Neural cell (in vitro differentiated cells): Measurements from ENCODE around the gene CRYZ. TPM values are rescaled to one million over a fixed set of nuclear protein-coding genes. Genes with fewer than 3 reads are reported as not detected.
"Not testable (repeated sequence)": the region's sequence is repeated elsewhere in the genome, so short reads cannot be mapped to it uniquely, and the experiment has no call there.

Experiments
- H2AFZ ChIP-seq: fragments of 200-600, 300-800 bp; sonication (generic), shearing (Covaris generic); 2 replicates; pipeline ENCODE4 v1.6.0; 2014; ENCODE audit warnings: low read depth, mild to moderate bottlenecking, antibody characterized with exemption, low read length, moderate library complexity
- H3F3A ChIP-seq: fragments of 200-600 bp; shearing (Covaris generic); 2 replicates; pipeline ENCODE4 v1.6.1; 2016; ENCODE audit warnings: mild to moderate bottlenecking, moderate library complexity, mixed read lengths, antibody characterized with exemption, low read length; ENCODE audit not compliant: insufficient read depth, poor library complexity, severe bottlenecking
- H3K27ac ChIP-seq: fragments of 200-600, 300-800 bp; sonication (generic), shearing (Covaris generic); 2 replicates; pipeline ENCODE4 v1.5.1; 2014; ENCODE audit warnings: mild to moderate bottlenecking, low read length, moderate library complexity
- H3K27me3 ChIP-seq: fragments of 300-800, 200-600 bp; sonication (generic), shearing (Covaris generic); 2 replicates; pipeline ENCODE4 v1.6.0; 2014; ENCODE audit warnings: mild to moderate bottlenecking, low read depth, low read length, moderate library complexity; ENCODE audit not compliant: insufficient read depth
- H3K36me3 ChIP-seq: fragments of 300-800, 200-600 bp; sonication (generic), shearing (Covaris generic); 2 replicates; pipeline ENCODE4 v1.5.1; 2014; ENCODE audit warnings: mild to moderate bottlenecking, antibody characterized with exemption, low read length, moderate library complexity; ENCODE audit not compliant: insufficient read depth
- H3K4me2 ChIP-seq: fragments of 300-800, 200-600 bp; sonication (generic), shearing (Covaris generic); 2 replicates; pipeline ENCODE4 v1.6.0; 2014; ENCODE audit warnings: mild to moderate bottlenecking, low read length
- H3K4me3 ChIP-seq: fragments of 300-800, 200-600 bp; sonication (generic), shearing (Covaris generic); 2 replicates; pipeline ENCODE4 v1.5.1; 2014; ENCODE audit warnings: mild to moderate bottlenecking, low read length, moderate library complexity
- H3K79me2 ChIP-seq: fragments of 200-600 bp; shearing (Covaris generic); replicated peaks from 2 replicates; pipeline ENCODE4 v1.6.0; 2014; ENCODE audit warnings: mild to moderate bottlenecking, low read length, moderate library complexity; ENCODE audit not compliant: insufficient read depth
- H3K9ac ChIP-seq: fragments of 300-800, 200-600 bp; sonication (generic), shearing (Covaris generic); 2 replicates; pipeline ENCODE4 v1.6.1; 2016; ENCODE audit warnings: mild to moderate bottlenecking, low read length, mixed read lengths
- H3K9me2 ChIP-seq: fragments of 200-600 bp; shearing (Covaris generic); 2 replicates; pipeline ENCODE4 v1.6.1; 2016; ENCODE audit warnings: mild to moderate bottlenecking, low read length, mixed read lengths; ENCODE audit not compliant: insufficient read depth
- H3K9me3 ChIP-seq: fragments of 200-600, 300-800 bp; sonication (generic), shearing (Covaris generic); 2 replicates; pipeline ENCODE4 v1.6.1; 2016; ENCODE audit warnings: mild to moderate bottlenecking, mixed run types, low read length, moderate library complexity, mixed read lengths
- H4K20me1 ChIP-seq: fragments of 200-600 bp; shearing (Covaris generic); 2 replicates; pipeline ENCODE4 v1.6.1; 2016; ENCODE audit warnings: mild to moderate bottlenecking, mixed run types; ENCODE audit not compliant: insufficient read depth
- EP300 ChIP-seq: fragments of 450-650 bp; conservative IDR thresholded peaks from 2 replicates; pipeline ENCODE4 v1.6.1; 2014; ENCODE audit warnings: antibody characterized with exemption, mild to moderate bottlenecking, moderate library complexity; ENCODE audit not compliant: poor library complexity, severe bottlenecking
- EZH2 ChIP-seq: fragments of 200-600, 300-800 bp; shearing (Covaris generic), sonication (generic); IDR thresholded peaks from 2 replicates; pipeline ENCODE4 v1.6.1; 2014; ENCODE audit warnings: antibody characterized with exemption, low read length, borderline replicate concordance, mild to moderate bottlenecking; ENCODE audit not compliant: insufficient read depth, poor library complexity, severe bottlenecking
- POLR2AphosphoS5 ChIP-seq: IDR thresholded peaks from 2 replicates; pipeline ENCODE4 v1.6.1; 2012
- RAD21 ChIP-seq: fragments of 450-650 bp; conservative IDR thresholded peaks from 2 replicates; pipeline ENCODE4 v1.6.1; 2014; ENCODE audit warnings: antibody characterized with exemption, mild to moderate bottlenecking, moderate library complexity
- SMC3 ChIP-seq: fragments of 450-650 bp; conservative IDR thresholded peaks from 2 replicates; pipeline ENCODE4 v1.6.1; 2014; ENCODE audit warnings: antibody characterized with exemption, mild to moderate bottlenecking, moderate library complexity; ENCODE audit not compliant: poor library complexity
- TAF1 ChIP-seq: IDR thresholded peaks from 2 replicates; pipeline ENCODE4 v1.6.1; 2012; ENCODE audit warnings: low read depth
- polyA plus RNA-seq: library from polyadenylated mRNA; depleted of rRNA; stranded (reverse); fragments of >200 nt; gene quantifications from 2 replicates; pipeline ENCODE4 v1.2.3, GENCODE V29; 2014
- TF ChIP-seq, protein P1 (sequence below): IDR thresholded peaks from 2 replicates; pipeline ENCODE4 v1.6.1; 2012; ENCODE audit warnings: borderline replicate concordance

CRYZ gene
- polyA plus RNA-seq, 1 donor from 2014 or later, result 1.9 TPM

DNA sequence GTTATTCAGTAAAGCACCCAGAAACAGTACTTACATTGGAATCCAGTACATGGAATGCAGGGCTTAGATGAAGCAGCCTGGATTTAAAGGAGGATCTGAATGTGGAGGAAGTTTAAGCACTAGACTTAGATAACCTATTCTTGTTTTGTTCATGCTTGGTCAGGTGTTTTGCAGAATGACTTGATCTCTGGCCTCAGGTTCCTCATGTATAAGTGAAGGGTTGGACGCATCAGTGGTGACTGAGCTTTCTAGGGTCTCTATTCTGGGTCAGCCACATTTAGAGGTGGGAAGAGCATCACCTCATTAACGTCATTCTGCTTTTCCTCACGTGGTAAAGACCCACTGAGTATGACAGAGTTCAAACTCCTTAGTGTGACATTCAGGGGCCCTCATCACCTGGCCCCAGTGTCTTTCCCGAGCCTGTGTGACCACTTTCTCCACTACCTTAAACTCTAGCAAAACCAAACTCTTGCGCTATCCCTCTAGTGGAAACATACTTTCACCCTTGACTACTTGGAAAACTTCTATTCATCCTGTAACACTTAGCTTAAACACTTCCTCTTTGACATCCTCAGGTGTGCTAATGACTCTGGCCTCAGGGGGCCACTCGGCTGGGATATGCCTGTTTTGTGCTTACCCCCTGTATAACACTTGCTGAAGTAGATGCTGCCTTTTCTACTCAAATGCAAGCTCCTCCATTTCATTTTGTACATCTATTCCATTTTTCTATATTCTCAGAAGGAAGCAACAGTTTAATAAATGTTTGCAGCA lies 58.4 kb downstream of the CRYZ start:
- TF ChIP-seq POLR2AphosphoS5 (no peak), EZH2 (no peak), RAD21 (no peak)
- TF ChIP-seq, protein P1, sequence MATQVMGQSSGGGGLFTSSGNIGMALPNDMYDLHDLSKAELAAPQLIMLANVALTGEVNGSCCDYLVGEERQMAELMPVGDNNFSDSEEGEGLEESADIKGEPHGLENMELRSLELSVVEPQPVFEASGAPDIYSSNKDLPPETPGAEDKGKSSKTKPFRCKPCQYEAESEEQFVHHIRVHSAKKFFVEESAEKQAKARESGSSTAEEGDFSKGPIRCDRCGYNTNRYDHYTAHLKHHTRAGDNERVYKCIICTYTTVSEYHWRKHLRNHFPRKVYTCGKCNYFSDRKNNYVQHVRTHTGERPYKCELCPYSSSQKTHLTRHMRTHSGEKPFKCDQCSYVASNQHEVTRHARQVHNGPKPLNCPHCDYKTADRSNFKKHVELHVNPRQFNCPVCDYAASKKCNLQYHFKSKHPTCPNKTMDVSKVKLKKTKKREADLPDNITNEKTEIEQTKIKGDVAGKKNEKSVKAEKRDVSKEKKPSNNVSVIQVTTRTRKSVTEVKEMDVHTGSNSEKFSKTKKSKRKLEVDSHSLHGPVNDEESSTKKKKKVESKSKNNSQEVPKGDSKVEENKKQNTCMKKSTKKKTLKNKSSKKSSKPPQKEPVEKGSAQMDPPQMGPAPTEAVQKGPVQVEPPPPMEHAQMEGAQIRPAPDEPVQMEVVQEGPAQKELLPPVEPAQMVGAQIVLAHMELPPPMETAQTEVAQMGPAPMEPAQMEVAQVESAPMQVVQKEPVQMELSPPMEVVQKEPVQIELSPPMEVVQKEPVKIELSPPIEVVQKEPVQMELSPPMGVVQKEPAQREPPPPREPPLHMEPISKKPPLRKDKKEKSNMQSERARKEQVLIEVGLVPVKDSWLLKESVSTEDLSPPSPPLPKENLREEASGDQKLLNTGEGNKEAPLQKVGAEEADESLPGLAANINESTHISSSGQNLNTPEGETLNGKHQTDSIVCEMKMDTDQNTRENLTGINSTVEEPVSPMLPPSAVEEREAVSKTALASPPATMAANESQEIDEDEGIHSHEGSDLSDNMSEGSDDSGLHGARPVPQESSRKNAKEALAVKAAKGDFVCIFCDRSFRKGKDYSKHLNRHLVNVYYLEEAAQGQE, result no peak
- Histone ChIP-seq H2AFZ (no peak overlapping the region), H3K27me3 (no peaks in the 10 kb centered on the region), H3K36me3 (no peaks in the 10 kb centered on the region), H3K9ac (no peak overlapping the region), H4K20me1 (no peaks in the 10 kb centered on the region), H3F3A (no peaks in the 10 kb centered on the region), H3K9me2 (no peaks in the 10 kb centered on the region), H3K79me2 (no peaks in the 10 kb centered on the region), H3K4me2 (no peak overlapping the region), H3K9me3 (no peaks in the 10 kb centered on the region), H3K27ac (no peak overlapping the region), H3K4me3 (no peak overlapping the region)

DNA sequence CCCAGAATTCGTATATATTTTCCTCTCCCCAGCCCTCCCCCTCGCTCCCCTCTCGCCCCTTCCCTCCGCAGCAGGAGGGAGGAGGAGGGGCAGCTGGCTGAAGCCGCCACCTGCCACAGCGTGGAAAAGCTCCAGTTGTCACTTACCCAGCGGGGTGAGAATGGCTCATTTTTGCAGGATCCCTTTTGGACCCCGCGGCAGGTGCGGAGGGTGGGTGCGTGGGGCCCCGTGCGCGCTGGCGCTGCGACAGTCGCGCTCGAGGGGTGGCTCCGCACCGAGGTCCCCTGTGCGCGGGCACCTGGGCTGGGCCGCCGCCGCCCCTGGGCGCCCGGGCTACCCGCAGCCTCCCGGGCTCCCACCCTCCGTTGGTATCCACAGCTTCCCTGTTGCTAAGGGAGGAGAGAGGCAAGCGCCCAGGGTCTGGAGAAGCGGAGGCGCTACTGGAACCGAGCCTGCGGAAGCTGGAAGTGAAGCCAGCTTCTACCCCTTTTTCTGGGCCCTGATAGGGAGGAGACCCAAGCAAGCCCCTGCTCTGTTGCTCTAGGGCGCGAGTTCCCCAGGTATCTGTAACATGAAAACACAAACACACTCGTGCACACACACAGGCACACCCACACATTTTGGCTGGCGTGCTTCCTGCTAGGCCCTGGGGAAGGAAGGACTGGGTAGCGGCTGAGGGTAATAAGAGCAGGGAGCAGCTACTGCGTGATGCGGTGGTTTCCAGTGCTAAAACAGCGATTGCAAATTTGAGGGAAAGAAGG lies 59.3 kb downstream of the CRYZ start, which contains the start of gene ERICH3:
TSS of gene ERICH3 (minus strand) at position 442 of the 761 bp plus-strand sequence. CDS start at position 169, 273 bp downstream.
- TF ChIP-seq TAF1, result no peak
- no peak for TF ChIP-seq EP300
- TF ChIP-seq POLR2AphosphoS5, result no peak
- TF ChIP-seq, protein P1, result no peak
- TF ChIP-seq SMC3, result no peak
- H3K27me3 ChIP-seq, result no peaks in the 10 kb centered on the region
- H3K9me3 ChIP-seq, result no peaks in the 10 kb centered on the region
- H2AFZ ChIP-seq, result no peak within 1 kb of the TSS
- H4K20me1 ChIP-seq, result no peaks in the 10 kb centered on the region
- no peak within 1 kb of the TSS for H3K27ac ChIP-seq
- H3F3A ChIP-seq, result no peaks in the 10 kb centered on the region
- no peaks in the 10 kb centered on the region for H3K36me3 ChIP-seq
- H3K9me2 ChIP-seq, result no peaks in the 10 kb centered on the region
- H3K4me2 ChIP-seq, result no peak within 1 kb of the TSS
- H3K4me3 ChIP-seq, result peak within 1 kb of the TSS; percentile 27
- H3K9ac ChIP-seq, result no peak within 1 kb of the TSS
- no peaks in the 10 kb centered on the region for H3K79me2 ChIP-seq

DNA sequence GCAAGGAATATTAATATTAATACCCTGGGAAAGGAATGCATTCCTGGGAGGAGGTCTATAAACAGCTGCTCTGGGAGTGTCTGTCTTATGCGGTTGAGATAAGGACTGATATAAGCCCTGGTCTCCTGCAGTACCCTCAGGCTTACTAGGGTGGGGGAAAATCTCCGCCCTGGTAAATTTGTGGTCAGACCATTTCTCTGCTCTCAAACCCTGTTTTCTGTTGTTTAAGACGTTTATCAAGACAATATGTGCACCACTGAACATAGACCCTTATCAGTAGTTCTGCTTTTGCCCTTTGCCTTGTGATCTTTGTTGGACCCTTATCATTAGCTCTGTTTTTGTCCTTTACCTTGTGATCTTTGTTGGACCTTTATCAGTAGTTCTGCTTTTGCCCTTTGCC lies 62.0 kb downstream of the CRYZ start:
- H3F3A ChIP-seq, H3K9me3 ChIP-seq, H3K4me3 ChIP-seq, H3K27me3 ChIP-seq, H3K4me2 ChIP-seq, H3K79me2 ChIP-seq, H4K20me1 ChIP-seq, H3K36me3 ChIP-seq, H3K9me2 ChIP-seq, H3K9ac ChIP-seq, H2AFZ ChIP-seq, H3K27ac ChIP-seq: not testable (repeated sequence)
